ENCODE data around the gene SYNE2. TPM values are rescaled to one million over a fixed set of nuclear protein-coding genes. Genes with fewer than 3 reads are reported as not detected.

The SYNE2 gene
- total RNA-seq, 2 donors from 2014 or later = 147 to 153 TPM

- Histone ChIP-seq H3K27me3 (no peaks in the 10 kb centered on the region), H3K27ac (no peak overlapping the region), H3K4me3 (no peak overlapping the region), H3K9ac (ENCODE audit: low read depth in 2 of 2, low read length in 2 of 2) (no peak overlapping the region), H3K9me3 (no peaks in the 10 kb centered on the region), H3K4me1 (no peaks in the 10 kb centered on the region), H3K36me3 (no peaks in the 10 kb centered on the region)
- no peak for DNase-seq
- intact Hi-C loops (cut with DNase I) = loop anchor here (10.0 kb wide), 1 partner anchor 75 kb away; no protein-coding TSS in a partner anchor
- TF ChIP-seq CTCF (IDR thresholded peaks at IDR 0.05) = no peak
Measured at GRCh38 chr14:64059454-64060198, 206.8 kb downstream of the SYNE2 start.

- Histone ChIP-seq H3K9ac (ENCODE audit: low read depth in 2 of 2, low read length in 2 of 2) (no peak overlapping the region), H3K4me3 (no peak overlapping the region), H3K4me1 (no peaks in the 10 kb centered on the region), H3K36me3 (no peaks in the 10 kb centered on the region), H3K27me3 (no peaks in the 10 kb centered on the region), H3K27ac (no peak overlapping the region), H3K9me3 (no peaks in the 10 kb centered on the region)
- DNase-seq = peak; percentile 27
- TF ChIP-seq CTCF (IDR thresholded peaks at IDR 0.05) = no peak
- intact Hi-C loops (cut with DNase I) = loop anchor here (10.0 kb wide), 1 partner anchor 75 kb away; no protein-coding TSS in a partner anchor
Measured at GRCh38 chr14:64060199-64060545, 207.4 kb downstream of the SYNE2 start.

- Histone ChIP-seq H3K27ac (no peak overlapping the region), H3K4me3 (no peak overlapping the region), H3K27me3 (no peaks in the 10 kb centered on the region), H3K4me1 (no peaks in the 10 kb centered on the region), H3K9ac (ENCODE audit: low read depth in 2 of 2, low read length in 2 of 2) (no peak overlapping the region), H3K9me3 (no peaks in the 10 kb centered on the region), H3K36me3 (no peaks in the 10 kb centered on the region)
- intact Hi-C loops (cut with DNase I) = loop anchor here (10.0 kb wide), 1 partner anchor 74 kb away; no protein-coding TSS in a partner anchor
- DNase-seq = peak; percentile 42
- peak; percentile 65 for TF ChIP-seq CTCF (IDR thresholded peaks at IDR 0.05)
Measured at GRCh38 chr14:64060648-64061096, 207.9 kb downstream of the SYNE2 start.

- Histone ChIP-seq H3K9ac (ENCODE audit: low read depth in 2 of 2, low read length in 2 of 2) (no peak overlapping the region), H3K27me3 (no peaks in the 10 kb centered on the region), H3K36me3 (no peaks in the 10 kb centered on the region), H3K4me1 (no peaks in the 10 kb centered on the region), H3K4me3 (no peak overlapping the region), H3K27ac (no peak overlapping the region), H3K9me3 (no peaks in the 10 kb centered on the region)
- intact Hi-C loops (cut with DNase I) = loop anchor here (10.0 kb wide), 1 partner anchor 74 kb away; no protein-coding TSS in a partner anchor
- DNase-seq = no peak
- TF ChIP-seq CTCF (IDR thresholded peaks at IDR 0.05) = no peak
Measured at GRCh38 chr14:64061115-64061514, 208.3 kb downstream of the SYNE2 start.

GRCh38 chr14:64061706-64062105 lies 208.9 kb downstream of the SYNE2 start:
- no peak overlapping the region for H3K4me3 ChIP-seq
- no peaks in the 10 kb centered on the region for H3K9me3 ChIP-seq
- H3K36me3 ChIP-seq = no peaks in the 10 kb centered on the region
- no peak overlapping the region for H3K27ac ChIP-seq
- no peak for DNase-seq
- intact Hi-C loops (cut with DNase I) = loop anchor here (10.0 kb wide), 1 partner anchor 73 kb away; no protein-coding TSS in a partner anchor
- no peak for TF ChIP-seq CTCF (IDR thresholded peaks at IDR 0.05)
- H3K9ac ChIP-seq (ENCODE audit: low read depth in 2 of 2, low read length in 2 of 2) = no peak overlapping the region
- no peaks in the 10 kb centered on the region for H3K4me1 ChIP-seq
- H3K27me3 ChIP-seq = no peaks in the 10 kb centered on the region
